A549 treated with GW870086 at 1 μM for 4 hours (cell line): ENCODE measurements around the gene TMEM121. TPM values are rescaled to one million over a fixed set of nuclear protein-coding genes. Genes with fewer than 3 reads are reported as not detected.

Experiments used
- total RNA-seq: library from RNA; stranded (reverse); fragments of 200-300 nt; extraction: Qiagen RNA extraction; gene quantifications from 5 replicates; pipeline ENCODE4 v1.2.3, GENCODE V29; 2022; ENCODE audit warnings: low read depth

TMEM121 gene
- total RNA-seq: 4.6 to 8.8 TPM (median 8.2 TPM) in 5 replicates

GRCh38 chr14:105525861-105526775, at the start of gene TMEM121:
Gene TMEM121 (plus strand): TSS chr14:105526583. CDS start chr14:105528835, 2,252 bp downstream.

DNA sequence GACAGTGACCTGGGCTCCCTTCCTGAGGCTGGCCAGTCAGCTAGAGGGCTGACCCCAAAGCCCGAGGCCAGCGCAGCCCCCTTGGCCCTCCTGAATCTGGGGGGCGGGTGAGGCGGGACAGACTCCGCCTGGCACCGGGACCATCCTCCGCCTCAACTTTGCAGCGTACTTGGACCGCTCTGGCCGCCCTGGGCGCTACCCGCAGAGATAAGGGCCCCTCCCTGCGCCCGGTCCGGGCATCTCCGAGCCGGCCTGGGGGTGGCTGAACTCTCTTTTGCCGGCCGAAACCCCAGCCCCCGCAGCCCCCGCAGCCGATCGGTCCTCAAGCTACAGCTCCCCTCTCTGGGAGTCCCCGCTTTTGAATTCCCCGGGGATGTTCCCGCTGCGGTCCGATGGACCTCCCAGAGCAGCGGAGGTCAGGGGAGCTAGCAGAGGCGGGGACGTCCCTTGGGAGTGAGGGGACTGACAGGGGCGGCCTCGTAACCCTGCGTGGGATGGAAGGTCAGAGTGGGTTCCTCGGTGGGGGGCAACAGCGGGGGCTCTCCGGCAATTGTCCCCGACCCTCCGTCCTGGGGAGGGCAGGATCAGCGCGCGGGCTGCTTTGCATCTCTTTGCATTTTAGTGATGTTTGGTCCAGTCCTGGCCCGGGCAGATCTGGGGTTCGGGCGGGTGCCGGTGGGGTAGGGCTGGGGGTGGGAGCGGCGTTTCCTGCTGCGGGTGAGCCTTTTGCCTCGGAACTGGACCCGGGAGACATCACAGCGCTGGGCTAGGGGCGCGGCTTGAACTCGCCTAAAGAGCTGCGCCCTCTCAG, 40.0 kb upstream of the TMEM121 start, which contains the start of gene CRIP1:
CRIP1 (plus strand) TSS at position 724 of the 811 bp plus-strand sequence. CDS start 374 bp downstream, outside the sequence.

GRCh38 chr14:105490572-105491365, 35.6 kb upstream of the TMEM121 start, which contains the start of gene TEDC1:
Gene TEDC1 (plus strand): TSS chr14:105491246. CDS start chr14:105491376, 130 bp downstream.

Other genes starting within 250 kb of the TMEM121 start
- gene BRF1, start 225.6 kb upstream of the TMEM121 start, total RNA-seq: 22.2 to 28.7 TPM (median 27.7 TPM) in 5 replicates
- gene PACS2, start 211.8 kb upstream of the TMEM121 start, total RNA-seq: 19.6 to 29.2 TPM (median 26.5 TPM) in 5 replicates
- 0.14 to 0.52 TPM (median 0.23 TPM) in 4 of 5 replicates, not detected in the other for gene TEX22, start 128.0 kb upstream of the TMEM121 start, total RNA-seq
- 57.3 to 82.9 TPM (median 78.9 TPM) in 5 replicates for gene MTA1, start 106.8 kb upstream of the TMEM121 start, total RNA-seq
- 124 to 214 TPM (median 194 TPM) in 5 replicates for gene CRIP2, start 51.8 kb upstream of the TMEM121 start, total RNA-seq
- gene CRIP1, start 39.7 kb upstream of the TMEM121 start, total RNA-seq: 1,759 to 2,006 TPM (median 1,923 TPM) in 5 replicates
- gene TEDC1, start 35.3 kb upstream of the TMEM121 start, total RNA-seq: 33.9 to 47.0 TPM (median 44.7 TPM) in 5 replicates